Endothelial cell of umbilical vein (primary cell): ENCODE results near the gene CTTN. TPM values are rescaled to one million over a fixed set of nuclear protein-coding genes. Genes with fewer than 3 reads are reported as not detected.

Source experiments
- BruUV-seq: library from RNA; stranded (reverse); fragments of 400-500 nt; replicated peaks from 2 replicates; lab custom pipeline; 2021; lab: Mats Ljungman, UMichigan
- CTCF ChIA-PET: fragments of 300-600, 350-600 bp; sonication (Branson Sonifier 250); formaldehyde crosslinking; loops from one replicate; lab custom pipeline; 2021; ENCODE audit warnings: antibody characterized with exemption, inconsistent platforms; lab: Charles Lee
- POLR2A ChIA-PET: fragments of 300-600, 350-600 bp; sonication (Branson Sonifier 250); formaldehyde crosslinking; loops from one replicate; lab custom pipeline; 2021; ENCODE audit warnings: antibody characterized with exemption, inconsistent platforms; lab: Charles Lee
- DNase-seq: peaks from one replicate; pipeline ENCODE4 v3.0.0-alpha.2; 2011; ENCODE audit warnings: low read depth, low spot score
- FAIRE-seq: peaks from 2 replicates; lab custom pipeline; 2011; peaks lifted over from hg19 to GRCh38; lab: Jason Lieb, UNC
- H2AFZ ChIP-seq: 2 replicates; pipeline ENCODE4 v1.6.0; 2012; ENCODE audit warnings: low read depth, low read length, control low read depth, inconsistent platforms
- H3K27ac ChIP-seq: 2 replicates; pipeline ENCODE4 v1.5.1; 2011; ENCODE audit warnings: low read depth, mild to moderate bottlenecking, control low read depth, low read length, moderate library complexity; ENCODE audit not compliant: insufficient read depth
- H3K27me3 ChIP-seq, 2 experiments: 2 replicates each; pipeline versions ENCODE4 v1.6.0 to v1.6.1; 2011; ENCODE audit warnings: low read length in 2 of 2, mixed read lengths in 1 of 2; ENCODE audit not compliant: control insufficient read depth in 2 of 2, insufficient read depth in 2 of 2
- H3K36me3 ChIP-seq, 2 experiments: 2 replicates in 1 of 2; 3 replicates in 1 of 2; pipeline ENCODE4 v1.5.1; 2011; ENCODE audit warnings: low read length in 2 of 2, mild to moderate bottlenecking in 1 of 2, moderate library complexity in 1 of 2; ENCODE audit not compliant: control insufficient read depth in 2 of 2, insufficient read depth in 2 of 2; ENCODE audit errors: extremely low read depth in 1 of 2
- H3K4me1 ChIP-seq: 3 replicates; pipeline ENCODE4 v1.5.1; 2011; ENCODE audit warnings: mild to moderate bottlenecking, low read length; ENCODE audit not compliant: control insufficient read depth, insufficient read depth; ENCODE audit errors: extremely low read depth
- H3K4me2 ChIP-seq: 2 replicates; pipeline ENCODE4 v1.6.1; 2011; ENCODE audit warnings: low read length, control low read depth, mixed read lengths; ENCODE audit not compliant: insufficient read depth
- H3K4me3 ChIP-seq, 3 experiments: fragments of 200-600 bp in 1 of 3; sonication (generic), shearing (Covaris generic) in 1 of 3; replicated peaks in 1 of 3; 2 replicates each; pipeline ENCODE4 v1.5.1; 2011 to 2016; ENCODE audit warnings: control low read depth in 3 of 3, low read length in 3 of 3, mild to moderate bottlenecking in 2 of 3, inconsistent platforms in 1 of 3, low read depth in 1 of 3, moderate library complexity in 1 of 3; ENCODE audit not compliant: insufficient read depth in 1 of 3
- H3K79me2 ChIP-seq: 2 replicates; pipeline ENCODE4 v1.6.0; 2012; ENCODE audit warnings: low read length, inconsistent platforms; ENCODE audit not compliant: control insufficient read depth, insufficient read depth
- H3K9ac ChIP-seq: replicated peaks from 2 replicates; pipeline ENCODE3; 2011; ENCODE audit warnings: low read length, control low read depth; ENCODE audit not compliant: insufficient read depth; ENCODE audit errors: extremely low read depth
- H3K9me1 ChIP-seq: replicated peaks from 3 replicates; pipeline ENCODE4 v1.6.0; 2011; ENCODE audit warnings: mild to moderate bottlenecking, low read length; ENCODE audit not compliant: control insufficient read depth, insufficient read depth; ENCODE audit errors: extremely low read depth
- H3K9me3 ChIP-seq: replicated peaks from 2 replicates; pipeline ENCODE4 v1.5.1; 2012; ENCODE audit warnings: low read length, inconsistent platforms; ENCODE audit not compliant: control insufficient read depth, insufficient read depth
- H4K20me1 ChIP-seq: replicated peaks from 2 replicates; pipeline ENCODE3; 2011; ENCODE audit warnings: mild to moderate bottlenecking, low read length; ENCODE audit not compliant: control insufficient read depth, insufficient read depth; ENCODE audit errors: extremely low read depth
- CTCF ChIP-seq, 2 donors: IDR thresholded peaks; 1 replicate in 1 of 2; 2 replicates in 1 of 2; pipeline ENCODE4 v1.5.1; 2011; ENCODE audit warnings: low read length in 2 of 2, mild to moderate bottlenecking in 2 of 2, moderate library complexity in 2 of 2, control low read depth in 1 of 2, inconsistent platforms in 1 of 2, low read depth in 1 of 2; ENCODE audit not compliant: insufficient read depth in 1 of 2; ENCODE audit errors: extremely low read depth in 1 of 2
- EZH2 ChIP-seq: IDR thresholded peaks from 2 replicates; pipeline ENCODE4 v1.6.1; 2012; ENCODE audit warnings: borderline replicate concordance, low read depth, mild to moderate bottlenecking, moderate library complexity, low read length, inconsistent platforms; ENCODE audit not compliant: severe bottlenecking
- FOS ChIP-seq: IDR thresholded peaks from 2 replicates; pipeline ENCODE4 v1.6.1; 2011; ENCODE audit warnings: mild to moderate bottlenecking, low read length, moderate library complexity, borderline replicate concordance; ENCODE audit not compliant: insufficient read depth
- GATA2 ChIP-seq: IDR thresholded peaks from 2 replicates; pipeline ENCODE4 v1.7.0; 2011; ENCODE audit warnings: low read depth, mild to moderate bottlenecking, moderate library complexity, mixed read lengths, low read length; ENCODE audit not compliant: insufficient read length, insufficient read depth
- JUN ChIP-seq: IDR thresholded peaks from 2 replicates; pipeline ENCODE4 v1.6.1; 2011; ENCODE audit warnings: borderline replicate concordance, low read depth; ENCODE audit not compliant: insufficient read length, insufficient read depth
- MAX ChIP-seq: IDR thresholded peaks from 2 replicates; pipeline ENCODE4 v1.6.1; 2011; ENCODE audit not compliant: insufficient read depth, insufficient read length
- MYC ChIP-seq: IDR thresholded peaks from one replicate; pipeline ENCODE4 v1.6.1; 2011; ENCODE audit warnings: mild to moderate bottlenecking, low read depth, low read length
- POLR2A ChIP-seq: IDR thresholded peaks from 2 replicates; pipeline ENCODE4 v1.6.1; 2012; ENCODE audit warnings: low read depth, mild to moderate bottlenecking, control low read depth, low read length
- POLR2AphosphoS5 ChIP-seq: IDR thresholded peaks from 2 replicates; pipeline ENCODE4 v1.6.1; 2012; ENCODE audit warnings: low read depth, mild to moderate bottlenecking, control low read depth, low read length, moderate library complexity; ENCODE audit not compliant: insufficient read depth
- dilution Hi-C: fragments of 300-500 bp; cut with MboI; formaldehyde crosslinking; loops from one replicate; pipeline ENCODE4 v1.15.0; 2019; ENCODE audit warnings: low sequenced_read_pairs; ENCODE audit not compliant: extremely low pct_ligation_motif_present
- intact Hi-C: fragments of 100-400 bp; cut with micrococcal nuclease; formaldehyde crosslinking; loops from one replicate; pipeline ENCODE4 v1.10.0; 2022
- polyA plus RNA-seq, 4 experiments: library from polyadenylated mRNA; depleted of rRNA in 3 of 4; stranded (reverse) in 3 of 4; unstranded in 1 of 4; fragments of >200 nt; gene quantifications; 2 replicates each; pipeline versions ENCODE4 v1.2.1 to v1.2.3, GENCODE V29; 2011 to 2012; ENCODE audit warnings: missing spikeins in 1 of 4
- total RNA-seq: library from RNA; stranded (reverse); gene quantifications from 2 replicates; pipeline ENCODE4 v1.2.3, GENCODE V29; 2021

CTTN gene
- total and polyA plus RNA-seq, 2 donors (not counting 3 experiments of a cell fraction or from before 2014, with no cell fraction given), result 161 to 330 TPM

DNA sequence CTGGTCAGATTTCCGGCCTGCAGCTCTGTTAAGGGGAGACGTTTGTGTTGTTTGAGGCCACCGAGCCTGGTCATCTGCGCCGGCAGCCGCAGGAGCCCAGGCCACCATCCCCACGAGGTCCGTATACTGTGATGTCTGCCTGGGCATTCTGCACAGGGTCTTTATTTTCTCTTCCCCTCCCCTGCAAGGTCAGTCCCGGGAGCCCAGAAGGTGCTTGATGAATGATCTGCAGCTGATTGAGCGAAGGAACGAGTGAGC lies 45.4 kb downstream of the CTTN start:
- dilution Hi-C loops, result no loop called here
- ChIA-PET POLR2A (no interaction called here), CTCF (no interaction called here)

More for the DNA sequence above, 45.4 kb downstream of the CTTN start:
- H3K4me1 ChIP-seq, result no peaks in the 10 kb centered on the region
- H3K36me3 ChIP-seq, result no peaks in the 10 kb centered on the region
- TF ChIP-seq MYC, result no peak
- TF ChIP-seq POLR2AphosphoS5, result no peak
- no peak for TF ChIP-seq JUN
- TF ChIP-seq CTCF (IDR thresholded peaks at IDR 0.05; ENCODE audit: extremely low read depth in 1 of 2, insufficient read depth in 1 of 2, low read depth in 1 of 2, low read length in 2 of 2), result no peak
- TF ChIP-seq POLR2A, result no peak
- no peak for TF ChIP-seq FOS
- TF ChIP-seq GATA2, result no peak
- TF ChIP-seq EZH2, result no peak
- no peak for TF ChIP-seq MAX
- no peak overlapping the region for H3K27ac ChIP-seq
- DNase-seq (no peak), FAIRE-seq (no peak)
- H3K4me2 ChIP-seq, result no peak overlapping the region
- intact Hi-C loops, result no loop called here
- no peaks in the 10 kb centered on the region for H3K9me3 ChIP-seq
- no peaks in the 10 kb centered on the region for H3K79me2 ChIP-seq
- H3K4me3 ChIP-seq, result no peak overlapping the region
- BruUV-seq, result no TSS peak
- no peaks in the 10 kb centered on the region for H4K20me1 ChIP-seq
- H3K9me1 ChIP-seq, result no peaks in the 10 kb centered on the region
- no peak overlapping the region for H2AFZ ChIP-seq
- H3K27me3 ChIP-seq, result no peaks in the 10 kb centered on the region
- H3K9ac ChIP-seq, result no peak overlapping the region
